Measurements from ENCODE around the gene ZMIZ1. TPM values are rescaled to one million over a fixed set of nuclear protein-coding genes. Genes with fewer than 3 reads are reported as not detected.

Gene ZMIZ1
- total RNA-seq, 2 donors from 2014 or later: 30.0 to 34.0 TPM

DNA sequence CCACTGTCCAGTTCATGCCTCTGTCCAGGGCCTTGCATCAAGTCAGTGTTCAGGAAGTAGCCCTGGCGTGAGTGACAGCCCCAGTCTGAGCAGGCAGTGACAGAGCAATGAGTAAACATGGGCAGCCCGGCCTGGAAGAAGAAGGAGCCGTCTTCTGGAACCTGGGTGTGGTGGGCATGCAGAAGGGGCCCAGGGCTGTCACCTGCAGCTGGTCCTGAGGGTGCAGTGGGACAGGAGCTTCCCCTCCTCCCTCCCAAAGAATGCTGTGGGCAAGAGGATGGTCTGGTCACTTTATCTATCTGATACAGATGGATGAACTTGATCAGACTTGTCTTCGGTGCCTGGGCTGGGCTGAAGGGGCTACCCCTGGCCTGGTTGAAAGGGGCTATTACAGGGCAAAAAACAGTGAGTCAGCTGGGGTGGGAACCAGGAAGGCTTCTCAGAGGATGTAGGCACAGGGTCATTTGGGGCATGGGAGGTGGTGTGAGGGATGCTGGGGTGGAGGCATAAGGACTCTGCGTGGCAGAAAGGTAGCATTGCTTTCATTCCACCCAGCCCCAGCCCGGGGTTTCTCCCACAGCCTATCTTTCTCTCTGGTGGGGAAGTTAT, 235.8 kb downstream of the ZMIZ1 start:
- H3K27ac Mint-ChIP-seq: no peak overlapping the region
- H3K4me1 Mint-ChIP-seq: peaks cover 15% of the 10 kb centered on the region
- no peak overlapping the region for H3K4me3 Mint-ChIP-seq
- no peak for ATAC-seq
- no peak for DNase-seq
- H3K36me3 Mint-ChIP-seq (ENCODE audit: low read depth): peaks cover 9% of the 10 kb centered on the region
- no peaks in the 10 kb centered on the region for H3K27me3 Mint-ChIP-seq
- no peaks in the 10 kb centered on the region for H3K9me3 ChIP-seq (ENCODE audit: control insufficient read depth, low read length, poor library complexity, severe bottlenecking)

DNA sequence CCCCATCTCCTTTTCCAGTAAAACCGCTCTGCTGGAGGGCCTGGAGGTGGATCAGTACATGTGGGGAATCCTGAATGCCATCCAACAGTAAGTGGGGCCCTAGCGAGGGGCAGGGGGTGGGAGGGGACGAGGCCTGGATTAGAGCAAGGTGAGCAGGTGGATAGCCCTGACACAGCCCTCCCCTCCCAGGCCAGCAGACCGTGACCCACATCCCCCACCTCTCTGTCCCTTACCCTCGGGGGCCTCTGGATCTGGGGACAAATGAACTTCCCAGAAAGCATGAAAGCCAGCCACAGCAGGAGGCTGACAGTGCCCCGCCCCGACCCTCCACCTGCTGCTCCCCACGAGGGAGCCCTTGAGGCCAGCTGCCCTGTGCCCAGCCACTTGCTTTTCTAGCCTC, 236.7 kb downstream of the ZMIZ1 start:
- no peak overlapping the region for H3K4me3 Mint-ChIP-seq
- peaks cover 15% of the 10 kb centered on the region for H3K4me1 Mint-ChIP-seq
- no peaks in the 10 kb centered on the region for H3K27me3 Mint-ChIP-seq
- no peak for DNase-seq
- ATAC-seq: no peak
- no peak overlapping the region for H3K27ac Mint-ChIP-seq
- H3K9me3 ChIP-seq (ENCODE audit: control insufficient read depth, low read length, poor library complexity, severe bottlenecking): no peaks in the 10 kb centered on the region
- H3K36me3 Mint-ChIP-seq (ENCODE audit: low read depth): peaks cover 9% of the 10 kb centered on the region

DNA sequence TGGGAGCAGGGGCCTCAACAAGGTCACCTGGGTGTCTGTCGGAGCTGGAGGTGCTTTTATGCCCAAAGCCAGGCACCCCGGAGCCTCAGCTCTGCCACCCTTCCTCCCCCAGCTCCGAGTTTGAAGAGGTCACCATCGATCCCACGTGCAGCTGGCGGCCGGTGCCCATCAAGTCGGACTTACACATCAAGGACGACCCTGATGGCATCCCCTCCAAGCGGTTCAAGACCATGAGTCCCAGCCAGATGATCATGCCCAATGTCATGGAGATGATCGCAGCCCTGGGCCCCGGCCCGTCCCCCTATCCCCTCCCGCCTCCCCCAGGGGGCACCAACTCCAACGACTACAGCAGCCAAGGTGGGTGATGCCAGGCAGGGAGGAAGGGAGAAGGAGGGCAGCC, 237.2 kb downstream of the ZMIZ1 start:
- H3K9me3 ChIP-seq (ENCODE audit: control insufficient read depth, low read length, poor library complexity, severe bottlenecking): no peaks in the 10 kb centered on the region
- DNase-seq (no peak), ATAC-seq (no peak)
- Mint-ChIP-seq H3K4me3 (no peak overlapping the region), H3K36me3 (ENCODE audit: low read depth) (peaks cover 7% of the 10 kb centered on the region), H3K27ac (no peak overlapping the region), H3K27me3 (no peaks in the 10 kb centered on the region), H3K4me1 (peaks cover 15% of the 10 kb centered on the region)

DNA sequence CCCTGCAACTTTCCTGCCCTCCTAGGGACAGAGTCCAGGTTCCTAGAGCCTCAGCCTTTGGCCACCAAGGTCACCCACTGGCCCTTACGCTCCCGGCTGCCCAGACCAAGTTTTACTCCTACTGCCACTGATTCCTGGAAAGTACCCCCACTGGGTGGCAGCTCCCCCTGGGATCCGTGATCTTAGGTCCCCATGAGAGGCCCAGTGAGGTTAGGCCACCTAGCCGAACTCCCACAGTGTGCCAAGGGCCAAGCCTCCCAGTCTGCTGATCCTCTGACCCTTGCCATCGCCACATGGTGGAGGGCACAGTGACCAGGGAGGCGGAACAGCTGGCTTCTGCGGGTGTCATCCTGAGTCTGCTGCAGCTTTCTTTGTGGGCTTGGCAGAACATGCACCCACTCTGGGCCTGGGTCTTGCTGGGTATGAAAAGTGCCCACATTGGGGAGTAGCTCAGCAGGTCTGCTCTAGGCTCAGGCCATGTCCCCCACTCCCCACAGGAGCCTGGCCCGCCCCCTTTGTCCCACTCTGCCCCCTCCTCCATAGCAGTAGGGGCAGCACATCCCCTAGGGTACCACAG, 238.0 kb downstream of the ZMIZ1 start:
- no peak for DNase-seq
- no peak for ATAC-seq
- Mint-ChIP-seq H3K4me3 (peak overlapping the region; percentile 25), H3K36me3 (ENCODE audit: low read depth) (peaks cover 5% of the 10 kb centered on the region), H3K4me1 (peaks cover 10% of the 10 kb centered on the region), H3K27me3 (no peaks in the 10 kb centered on the region), H3K27ac (no peak overlapping the region)
- no peaks in the 10 kb centered on the region for H3K9me3 ChIP-seq (ENCODE audit: control insufficient read depth, low read length, poor library complexity, severe bottlenecking)

DNA sequence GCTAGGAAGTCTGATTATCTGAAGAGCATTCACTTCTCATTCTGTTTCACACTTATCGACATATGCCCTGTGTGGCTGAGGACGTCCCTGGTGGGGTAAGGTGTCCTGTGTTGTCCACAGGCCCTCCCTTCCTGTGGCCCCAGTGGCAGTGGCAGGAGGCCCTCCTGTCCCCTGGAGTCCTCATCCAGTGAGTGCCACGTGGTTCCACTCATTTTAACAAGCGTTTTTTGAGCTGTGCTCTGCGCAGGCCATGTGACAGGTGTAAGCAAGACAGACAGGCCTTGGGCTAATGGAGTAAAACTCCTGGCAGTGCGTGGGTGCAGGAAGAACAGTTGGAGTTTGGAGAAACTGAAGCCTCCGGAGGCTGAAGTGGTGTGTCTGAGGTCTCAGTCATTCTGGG, 239.2 kb downstream of the ZMIZ1 start:
- ATAC-seq (no peak), DNase-seq (no peak)
- peaks cover 5% of the 10 kb centered on the region for H3K36me3 Mint-ChIP-seq (ENCODE audit: low read depth)
- no peak overlapping the region for H3K4me3 Mint-ChIP-seq
- peak overlapping the region; percentile 60 for H3K27ac Mint-ChIP-seq
- no peaks in the 10 kb centered on the region for H3K9me3 ChIP-seq (ENCODE audit: control insufficient read depth, low read length, poor library complexity, severe bottlenecking)
- H3K4me1 Mint-ChIP-seq: peaks cover 8% of the 10 kb centered on the region
- H3K27me3 Mint-ChIP-seq: no peaks in the 10 kb centered on the region

DNA sequence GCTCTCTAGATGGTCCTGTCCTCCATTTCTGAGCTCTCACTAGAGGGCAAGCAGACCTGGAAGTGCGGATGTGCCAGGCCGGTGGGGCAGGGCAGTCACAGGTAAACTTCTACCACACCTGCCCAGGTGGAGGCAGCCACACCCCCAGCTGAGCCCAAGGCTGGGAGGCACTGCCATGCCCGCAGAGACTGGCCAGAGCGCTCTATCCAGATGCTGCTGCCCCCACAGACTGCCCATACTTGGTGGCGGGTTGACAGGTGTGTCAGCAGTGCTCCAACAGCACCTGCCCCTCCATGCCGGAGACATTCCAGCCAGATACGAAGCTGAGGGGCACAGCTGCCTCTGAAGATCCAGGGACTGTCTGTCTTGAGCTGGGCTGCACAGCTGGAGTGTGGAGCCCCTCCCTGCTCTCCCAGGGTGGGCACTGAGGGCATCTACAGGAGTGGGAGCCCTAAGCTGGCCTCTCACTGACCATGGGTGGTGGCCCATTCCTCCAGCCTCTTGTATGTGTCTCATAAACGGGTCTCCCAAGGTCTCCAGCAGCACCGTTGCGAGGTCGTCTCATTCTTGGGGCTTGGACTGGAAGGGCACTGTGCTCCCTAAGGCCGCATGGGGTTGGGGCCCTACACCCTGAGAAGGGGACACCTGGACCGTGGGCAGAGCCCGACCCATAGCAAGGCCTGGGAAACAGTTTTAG, 240.4 kb downstream of the ZMIZ1 start:
- ATAC-seq (no peak), DNase-seq (no peak)
- H3K27me3 Mint-ChIP-seq: no peaks in the 10 kb centered on the region
- peak overlapping the region; percentile 79 for H3K27ac Mint-ChIP-seq
- H3K4me1 Mint-ChIP-seq: peaks cover 8% of the 10 kb centered on the region
- no peaks in the 10 kb centered on the region for H3K9me3 ChIP-seq (ENCODE audit: control insufficient read depth, low read length, poor library complexity, severe bottlenecking)
- H3K4me3 Mint-ChIP-seq: no peak overlapping the region
- H3K36me3 Mint-ChIP-seq (ENCODE audit: low read depth): peaks cover 5% of the 10 kb centered on the region

DNA sequence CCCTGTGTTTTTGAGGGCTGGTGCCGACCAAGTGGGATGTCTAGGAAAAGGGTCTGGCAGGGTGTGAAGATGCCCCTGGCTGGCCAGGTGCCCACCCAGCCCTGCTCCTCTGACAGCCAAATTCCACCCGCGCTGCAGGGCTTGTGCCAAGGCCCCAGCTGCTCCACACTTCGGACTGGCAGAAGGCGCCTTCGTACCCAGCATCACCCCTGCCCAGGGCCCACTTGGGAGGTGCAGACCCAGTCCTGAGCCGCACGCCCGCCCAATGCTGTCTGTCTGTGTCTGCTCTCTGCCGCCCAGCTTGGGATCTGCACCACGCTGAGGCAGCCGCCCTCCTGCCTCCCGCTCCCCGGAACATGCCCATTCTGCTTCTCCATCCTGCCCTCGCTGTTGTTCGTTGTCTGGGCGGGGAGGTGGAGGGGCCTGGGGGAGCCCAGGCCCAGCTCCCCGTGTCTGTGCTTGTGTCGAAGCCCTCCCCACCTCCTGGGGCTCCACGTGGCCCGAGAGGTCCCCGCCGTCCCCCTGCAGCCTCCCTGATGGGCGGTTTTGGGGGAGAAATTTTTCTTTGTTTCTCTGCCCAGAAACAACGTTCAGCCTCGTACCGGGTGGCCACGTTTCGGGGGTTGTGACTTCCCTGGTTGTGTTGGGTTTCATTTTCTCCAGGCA, 241.6 kb downstream of the ZMIZ1 start:
- H3K27me3 Mint-ChIP-seq: no peaks in the 10 kb centered on the region
- H3K36me3 Mint-ChIP-seq (ENCODE audit: low read depth): peaks cover 5% of the 10 kb centered on the region
- H3K27ac Mint-ChIP-seq: no peak overlapping the region
- H3K4me3 Mint-ChIP-seq: no peak overlapping the region
- no peaks in the 10 kb centered on the region for H3K9me3 ChIP-seq (ENCODE audit: control insufficient read depth, low read length, poor library complexity, severe bottlenecking)
- H3K4me1 Mint-ChIP-seq: peaks cover 8% of the 10 kb centered on the region
- ATAC-seq: no peak
- DNase-seq: no peak

DNA sequence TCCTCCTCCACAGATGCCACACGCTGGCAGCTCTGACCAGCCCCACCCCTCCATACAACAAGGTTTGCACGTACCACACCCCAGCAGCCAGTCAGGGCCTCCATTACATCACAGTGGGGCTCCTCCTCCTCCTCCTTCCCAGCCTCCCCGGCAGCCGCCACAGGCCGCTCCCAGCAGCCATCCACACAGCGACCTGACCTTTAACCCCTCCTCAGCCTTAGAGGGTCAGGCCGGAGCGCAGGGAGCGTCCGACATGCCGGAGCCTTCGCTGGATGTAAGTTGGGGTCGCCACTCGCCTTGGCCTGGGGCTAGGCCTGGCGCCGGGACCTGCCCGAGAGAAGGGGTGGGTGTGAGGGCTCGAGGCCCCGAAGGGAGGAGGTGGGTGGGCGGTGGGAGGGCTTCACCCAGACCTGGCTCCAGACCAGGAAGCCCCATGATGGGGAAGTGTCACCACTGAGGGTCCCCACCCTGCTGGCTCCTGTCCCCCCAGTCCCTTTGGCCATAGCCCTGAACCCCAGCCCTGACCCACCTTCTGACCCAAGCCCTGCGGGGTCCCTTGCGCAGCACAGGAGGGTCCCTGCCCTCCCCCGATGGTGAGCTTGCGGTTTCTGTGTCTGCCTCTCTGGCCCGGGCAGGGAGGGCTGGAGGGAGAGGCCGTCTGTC, 242.3 kb downstream of the ZMIZ1 start:
- Mint-ChIP-seq H3K4me1 (peaks cover 11% of the 10 kb centered on the region), H3K4me3 (peak overlapping the region; percentile 64), H3K27me3 (no peaks in the 10 kb centered on the region), H3K36me3 (ENCODE audit: low read depth) (peaks cover 5% of the 10 kb centered on the region), H3K27ac (no peak overlapping the region)
- ATAC-seq: no peak
- DNase-seq: no peak
- no peaks in the 10 kb centered on the region for H3K9me3 ChIP-seq (ENCODE audit: control insufficient read depth, low read length, poor library complexity, severe bottlenecking)

DNA sequence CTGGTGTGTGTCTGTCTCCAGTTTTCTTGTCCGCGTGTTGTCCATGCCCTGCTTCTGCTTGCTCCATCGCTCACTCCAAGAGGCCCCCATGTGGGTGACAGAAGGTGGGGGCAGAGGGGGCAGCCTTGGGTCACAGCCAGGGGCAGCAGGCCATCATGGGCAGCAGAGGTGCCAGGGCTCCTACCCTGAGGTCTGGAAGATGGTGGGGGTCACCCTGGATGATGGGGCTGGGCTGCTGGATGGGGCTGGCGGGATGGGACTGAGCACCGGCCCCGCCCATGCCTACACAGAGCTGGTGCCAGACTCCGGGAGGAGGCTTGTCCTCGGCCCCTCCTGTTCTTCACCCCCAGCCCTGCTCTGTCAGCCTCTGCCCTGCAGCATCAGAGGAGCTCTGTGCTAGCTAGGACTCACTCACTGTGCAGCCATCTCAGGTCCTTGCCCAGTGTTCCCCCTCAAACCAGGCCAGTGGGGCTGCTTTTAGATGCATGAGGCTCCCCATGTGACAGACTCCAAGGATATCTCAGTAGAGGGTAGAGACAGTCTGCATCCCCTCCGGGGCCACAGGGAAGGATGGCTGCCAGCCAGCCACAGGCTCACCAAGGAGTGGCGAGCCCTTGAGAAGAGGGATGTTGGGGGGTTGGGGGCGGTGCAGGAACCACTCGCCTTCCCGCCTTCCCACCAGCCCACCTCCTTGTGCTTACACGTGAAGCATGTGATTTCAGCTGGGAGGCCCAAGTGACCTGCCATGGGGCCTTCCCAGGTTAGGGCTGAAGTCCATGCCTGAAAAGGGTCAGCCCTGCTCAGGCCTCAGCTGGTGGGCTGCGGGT, 243.0 kb downstream of the ZMIZ1 start:
- Mint-ChIP-seq H3K36me3 (ENCODE audit: low read depth) (peaks cover 5% of the 10 kb centered on the region), H3K4me1 (peaks cover 15% of the 10 kb centered on the region), H3K27ac (no peak overlapping the region), H3K27me3 (no peaks in the 10 kb centered on the region), H3K4me3 (peak overlapping the region; percentile 64)
- H3K9me3 ChIP-seq (ENCODE audit: control insufficient read depth, low read length, poor library complexity, severe bottlenecking): no peaks in the 10 kb centered on the region
- ATAC-seq: no peak
- no peak for DNase-seq

DNA sequence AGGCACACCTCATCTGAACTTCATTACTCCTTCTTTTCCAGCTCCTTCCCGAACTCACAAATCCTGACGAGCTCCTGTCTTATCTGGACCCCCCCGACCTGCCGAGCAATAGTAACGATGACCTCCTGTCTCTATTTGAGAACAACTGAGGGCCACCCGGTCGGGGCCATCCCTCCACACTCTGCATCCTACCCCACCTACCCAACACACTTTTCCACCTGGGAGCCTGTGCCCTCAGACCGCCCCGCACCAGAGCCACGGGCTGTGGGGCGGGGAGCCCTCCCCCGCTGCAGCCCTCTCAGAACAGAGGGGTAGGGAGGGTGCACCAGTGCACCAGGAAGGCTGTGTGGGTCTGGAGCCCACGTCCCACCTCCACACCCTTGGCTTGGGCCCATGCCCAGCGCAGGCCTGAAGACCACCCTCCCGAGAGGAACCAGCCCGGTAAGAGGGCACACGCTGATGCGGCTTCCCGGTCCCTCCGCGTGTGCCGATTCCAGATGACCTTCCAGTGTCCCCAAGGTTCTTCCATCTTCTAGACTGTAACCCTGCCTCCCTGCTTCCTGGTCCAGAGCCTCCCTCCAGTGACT, 243.9 kb downstream of the ZMIZ1 start:
- ATAC-seq (no peak), DNase-seq (no peak)
- Mint-ChIP-seq H3K27me3 (no peaks in the 10 kb centered on the region), H3K36me3 (ENCODE audit: low read depth) (peaks cover 4% of the 10 kb centered on the region), H3K4me1 (peaks cover 24% of the 10 kb centered on the region), H3K4me3 (no peak overlapping the region), H3K27ac (no peak overlapping the region)
- no peaks in the 10 kb centered on the region for H3K9me3 ChIP-seq (ENCODE audit: control insufficient read depth, low read length, poor library complexity, severe bottlenecking)

DNA sequence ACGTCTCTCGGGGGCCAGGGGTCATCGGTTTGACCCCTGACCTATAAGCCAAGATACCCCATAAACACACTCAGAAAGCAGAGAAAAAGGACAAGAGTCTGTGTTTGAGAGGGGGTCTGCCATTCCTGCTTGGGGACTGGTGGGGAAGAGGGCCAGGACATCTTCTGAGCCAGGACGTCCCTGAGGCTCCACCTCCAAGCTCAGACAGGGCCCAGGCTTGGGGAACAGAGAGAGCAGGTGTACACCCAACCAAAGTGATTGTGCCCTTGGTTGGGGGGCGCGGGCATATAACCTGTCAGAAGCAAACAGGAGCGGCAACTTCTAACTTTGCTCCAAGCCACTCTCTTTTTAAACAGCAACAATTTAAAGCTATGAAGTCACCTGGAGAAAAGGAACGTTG, 244.6 kb downstream of the ZMIZ1 start:
- Mint-ChIP-seq H3K27me3 (no peaks in the 10 kb centered on the region), H3K4me3 (no peak overlapping the region), H3K27ac (no peak overlapping the region), H3K36me3 (ENCODE audit: low read depth) (peaks cover 2% of the 10 kb centered on the region), H3K4me1 (peaks cover 28% of the 10 kb centered on the region)
- DNase-seq (no peak), ATAC-seq (no peak)
- H3K9me3 ChIP-seq (ENCODE audit: control insufficient read depth, low read length, poor library complexity, severe bottlenecking): no peaks in the 10 kb centered on the region

DNA sequence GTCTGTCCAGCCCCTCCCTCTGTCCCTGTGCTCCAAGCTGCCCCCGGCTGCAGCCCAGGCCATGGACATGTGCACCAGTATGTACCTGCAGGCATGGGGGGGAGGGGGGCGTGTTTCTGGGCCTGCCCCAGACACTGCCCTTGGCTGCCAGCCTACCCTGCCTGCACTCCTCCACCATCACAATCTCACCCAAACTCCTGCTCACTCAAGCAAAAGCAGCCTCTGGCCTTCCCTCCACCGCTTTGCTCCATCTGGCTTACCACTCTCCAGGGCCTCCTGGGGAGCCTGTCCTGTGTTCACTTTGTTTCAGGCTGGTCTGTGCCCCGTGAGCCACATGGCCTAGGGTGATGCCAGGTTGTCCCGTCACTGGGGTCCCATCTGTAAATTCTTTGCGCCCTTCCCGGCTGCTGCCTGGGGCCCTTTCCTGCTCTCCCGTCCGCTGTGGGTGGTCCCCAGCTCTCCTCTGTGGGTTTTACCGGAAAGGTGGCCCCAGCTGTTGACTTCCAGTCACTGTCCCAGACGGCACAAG, 245.2 kb downstream of the ZMIZ1 start:
- Mint-ChIP-seq H3K27ac (no peak overlapping the region), H3K27me3 (no peaks in the 10 kb centered on the region), H3K4me1 (peaks cover 33% of the 10 kb centered on the region), H3K4me3 (no peak overlapping the region), H3K36me3 (ENCODE audit: low read depth) (no peaks in the 10 kb centered on the region)
- no peak for ATAC-seq
- no peak for DNase-seq
- no peaks in the 10 kb centered on the region for H3K9me3 ChIP-seq (ENCODE audit: control insufficient read depth, low read length, poor library complexity, severe bottlenecking)

All from T-helper 17 cell (primary cell).